ENCODE measurements around the gene S100A11. TPM values are rescaled to one million over a fixed set of nuclear protein-coding genes. Genes with fewer than 3 reads are reported as not detected.

S100A11 gene
- total RNA-seq, 1 donor from 2014 or later, result 12.3 TPM

- no peak for DNase-seq
These were observed 2.1 kb upstream of the S100A11 start for GRCh38 chr1:152038871-152039270.

DNA sequence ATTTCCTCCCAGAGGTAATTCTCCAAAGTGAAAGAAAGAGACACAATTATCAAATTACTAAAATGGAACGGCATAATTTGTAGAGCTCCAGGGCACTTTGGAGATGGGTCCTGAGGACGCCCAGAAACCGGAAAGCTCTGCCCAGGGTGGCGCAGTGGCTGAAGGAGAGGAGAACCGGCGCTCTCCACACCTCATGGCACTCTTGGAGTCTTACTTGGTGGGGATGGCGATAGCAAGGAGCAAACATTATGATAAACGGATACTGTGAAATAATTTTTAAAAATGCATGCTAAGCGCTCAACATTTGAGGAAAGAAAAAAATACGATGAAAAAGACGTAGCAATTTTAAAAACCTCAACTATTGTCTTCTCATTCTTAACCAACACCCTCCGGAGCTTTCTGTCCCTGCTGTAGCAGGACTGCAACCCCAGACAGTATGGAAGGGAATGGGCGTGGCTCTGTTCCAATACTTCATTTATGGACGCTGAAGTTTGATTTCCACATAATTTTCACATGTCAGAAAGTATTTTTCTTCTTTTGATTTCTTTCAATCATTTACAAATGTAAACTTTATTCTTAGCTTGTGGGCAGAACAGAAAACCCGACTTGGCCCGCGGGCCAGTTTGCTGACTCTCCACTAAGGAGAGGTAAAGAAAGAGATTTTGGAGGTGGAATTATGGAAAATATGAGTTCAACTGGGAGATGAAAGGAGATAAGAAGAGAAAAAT is 1.1 kb downstream of the S100A11 start:
- peak; percentile 45 for DNase-seq

- DNase-seq, result peak; percentile 66
These were observed 1.9 kb downstream of the S100A11 start for GRCh38 chr1:152034654-152035538.

- no peak for DNase-seq
These were observed 2.5 kb downstream of the S100A11 start for GRCh38 chr1:152034324-152034653.

- no peak for DNase-seq
These were observed 6.9 kb downstream of the S100A11 start for GRCh38 chr1:152029929-152030211.

- no peak for DNase-seq
These were observed 7.5 kb downstream of the S100A11 start for GRCh38 chr1:152029144-152029928.

GRCh38 chr1:152026895-152027294 is 9.9 kb downstream of the S100A11 start:
- DNase-seq, result no peak

- no peak for DNase-seq
These were observed 12.6 kb downstream of the S100A11 start for GRCh38 chr1:152024223-152024622.

- DNase-seq, result no peak
These were observed 13.6 kb downstream of the S100A11 start for GRCh38 chr1:152023221-152023620.

DNA sequence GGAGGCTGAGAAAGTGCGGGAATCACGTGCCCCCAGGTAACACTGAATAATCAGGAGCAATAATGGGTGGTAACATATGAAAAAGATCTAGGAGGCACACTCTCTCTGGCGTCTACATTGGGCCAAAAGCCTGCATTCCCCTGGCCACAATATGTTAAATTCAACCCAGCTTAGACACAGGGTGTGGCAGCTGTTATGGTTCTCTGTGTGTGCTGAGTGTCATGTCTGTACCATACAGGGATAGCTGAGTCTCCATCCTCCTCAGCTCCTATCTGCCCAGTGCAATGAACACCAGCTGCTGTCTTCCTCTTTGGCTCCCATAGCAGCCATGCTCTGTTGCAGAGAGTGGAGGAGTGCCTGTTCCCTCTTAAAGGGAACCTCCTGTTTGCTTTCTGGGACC is 14.3 kb downstream of the S100A11 start:
- DNase-seq, result no peak

DNA sequence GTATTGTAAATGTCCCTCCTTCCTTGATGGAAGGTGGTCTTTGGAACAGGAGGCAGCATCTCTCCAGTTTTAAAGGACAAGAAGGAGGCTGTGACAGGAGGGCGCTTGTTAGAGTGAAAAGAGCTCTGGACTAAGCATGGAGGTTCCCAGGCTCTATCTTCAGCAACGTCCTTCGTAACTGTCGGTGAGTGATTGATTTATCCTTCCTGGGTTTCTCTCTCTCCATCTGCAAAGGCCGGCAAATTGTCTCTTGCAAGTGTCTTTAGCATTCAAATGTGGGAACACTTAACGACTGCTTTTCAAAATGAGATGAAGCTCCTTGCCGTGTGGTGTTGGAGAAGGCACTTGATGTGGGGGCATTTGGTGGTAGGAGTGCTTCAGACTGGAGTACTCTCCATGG is 15.2 kb downstream of the S100A11 start:
- no peak for DNase-seq

DNA sequence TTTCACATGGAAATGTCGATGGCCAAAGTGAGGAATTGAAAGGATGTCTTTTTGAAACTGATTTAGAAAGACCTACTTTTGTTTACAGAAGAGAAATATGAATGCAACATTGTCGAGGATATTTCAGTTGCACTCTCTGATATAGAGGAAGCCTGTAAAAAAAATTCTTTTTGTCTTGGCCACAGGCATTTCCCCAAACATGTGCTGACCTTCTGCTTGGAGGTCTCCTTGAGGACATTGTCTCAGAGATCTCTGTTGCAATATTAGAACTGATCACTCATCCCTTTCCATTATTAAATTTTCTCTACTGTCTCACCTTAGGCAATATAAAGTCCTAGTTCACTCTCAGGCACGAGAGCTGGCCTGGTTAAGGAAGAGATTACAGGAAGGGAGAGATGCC is 16.0 kb downstream of the S100A11 start:
- no peak for DNase-seq

GRCh38 chr1:152018537-152018936 is 18.3 kb downstream of the S100A11 start:
- DNase-seq, result peak; percentile 45

DNA sequence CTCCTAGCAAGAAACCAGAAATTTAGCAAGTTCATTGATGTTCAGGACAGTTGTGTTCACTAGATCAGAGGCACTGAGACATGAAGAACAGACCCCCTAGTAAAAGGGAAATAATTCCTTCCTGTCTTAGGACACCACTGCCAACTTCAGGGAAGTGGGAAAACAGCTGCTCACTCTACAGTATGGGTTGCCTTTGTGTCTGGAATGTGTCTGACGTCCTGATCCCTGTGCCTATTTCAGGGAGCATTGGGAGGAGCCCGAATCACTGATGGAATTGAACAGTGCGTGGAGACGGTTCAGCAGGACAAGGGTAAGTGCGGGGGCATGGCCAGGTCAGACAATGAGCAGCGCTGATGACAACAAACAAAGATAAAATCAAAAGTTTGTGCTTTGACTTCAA is 21.0 kb downstream of the S100A11 start:
- no peak for DNase-seq

- DNase-seq, result no peak
These were observed 21.9 kb downstream of the S100A11 start for GRCh38 chr1:152014943-152015342.

GRCh38 chr1:152013664-152014237 is 23.1 kb downstream of the S100A11 start:
- peak; percentile 74 for DNase-seq

DNA sequence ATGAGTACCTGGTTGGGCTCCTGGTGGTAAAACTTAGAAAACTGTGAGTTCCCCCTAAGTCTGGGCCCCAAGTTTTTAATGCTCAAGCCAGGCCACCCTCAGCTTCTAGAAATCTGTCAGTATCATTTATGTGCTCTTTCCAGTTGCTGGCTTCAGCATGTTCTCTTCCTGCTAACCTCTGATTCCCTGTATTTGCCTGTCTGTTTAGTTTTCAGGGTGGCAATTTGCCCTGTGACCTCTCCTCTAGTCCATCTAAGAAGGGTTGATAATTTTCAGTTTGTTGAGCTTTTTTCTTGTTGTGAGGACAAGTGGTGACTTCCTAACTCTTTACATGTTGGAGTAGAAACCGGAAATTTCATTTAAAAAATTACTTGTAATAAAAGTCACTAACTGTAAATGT is 27.1 kb downstream of the S100A11 start:
- DNase-seq, result no peak

DNA sequence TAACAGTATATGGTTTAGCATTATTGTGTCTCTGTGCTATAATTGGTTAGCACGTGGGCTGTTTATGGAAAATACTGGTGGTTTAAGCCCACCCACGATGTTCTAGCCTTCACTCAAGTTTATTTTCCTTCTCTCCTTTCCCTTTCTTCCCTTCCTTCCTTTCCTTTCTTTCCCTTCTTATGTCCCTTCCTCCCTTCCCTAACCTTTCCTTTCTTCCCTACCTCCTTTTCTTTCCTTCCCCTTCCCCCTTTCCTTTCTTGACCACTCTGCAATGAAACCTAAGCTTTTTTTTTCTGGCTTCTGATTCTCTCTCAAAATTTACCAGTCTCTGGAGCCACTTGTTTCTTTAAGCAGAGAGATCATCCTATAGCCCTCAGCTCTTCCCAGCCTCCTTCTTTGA is 29.8 kb downstream of the S100A11 start:
- DNase-seq, result no peak

DNA sequence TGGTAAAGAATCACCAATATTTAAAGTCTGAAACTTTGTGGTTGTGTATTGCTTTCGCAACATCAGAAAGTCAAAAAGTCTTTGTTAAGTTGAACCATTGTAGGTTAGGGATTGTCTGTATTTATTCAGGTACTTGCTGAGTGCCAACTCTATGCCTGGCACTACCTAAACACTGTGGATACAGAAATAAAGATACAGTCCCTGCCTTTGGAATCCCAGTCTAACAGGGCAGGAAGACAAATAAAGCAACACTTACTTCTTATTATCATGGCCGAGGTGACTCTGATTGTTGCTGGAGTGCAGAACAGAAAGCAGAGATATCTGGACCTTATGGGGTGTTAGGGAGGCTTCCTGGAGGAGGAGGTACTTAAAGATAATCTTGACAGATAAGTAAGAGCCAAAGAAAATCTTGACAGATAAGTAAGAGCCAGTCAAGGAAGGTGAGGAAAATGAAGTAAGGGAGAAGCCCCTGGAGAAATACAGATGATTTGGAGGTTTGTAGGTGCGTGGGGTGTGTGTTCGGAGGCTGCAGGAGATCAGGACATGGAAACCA is 31.4 kb downstream of the S100A11 start:
- DNase-seq, result no peak

- DNase-seq, result no peak
These were observed 32.9 kb downstream of the S100A11 start for GRCh38 chr1:152003846-152004442.

DNA sequence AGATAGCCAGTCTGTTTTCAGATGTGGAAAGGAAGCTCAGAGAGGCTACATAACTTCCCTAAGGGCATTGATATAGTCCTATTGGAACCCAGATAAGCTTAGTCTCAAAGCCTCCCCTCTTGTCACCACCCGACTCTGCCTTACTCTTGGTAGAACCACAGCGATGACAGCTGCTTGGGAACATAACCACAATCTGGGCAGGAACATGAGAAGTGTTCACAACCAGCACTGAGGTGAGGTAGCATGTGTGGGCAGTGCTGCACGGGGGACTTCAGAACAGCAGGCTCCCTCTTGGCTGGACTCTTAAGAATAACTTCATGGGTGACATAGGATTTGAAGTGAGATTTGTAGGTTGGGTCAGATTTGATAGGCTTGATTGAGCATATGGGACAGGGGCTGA is 33.8 kb downstream of the S100A11 start:
- no peak for DNase-seq

Measured in dermis blood vessel endothelial cell (primary cell).